K562 (cell line): ENCODE data around the gene ASMT. TPM values are rescaled to one million over a fixed set of nuclear protein-coding genes. Genes with fewer than 3 reads are reported as not detected.

ENCODE experiments used
- ATF7 ChIP-seq: fragments of 450-650 bp; IDR thresholded peaks from 2 replicates; pipeline ENCODE4 v1.7.1; 2014; ENCODE audit warnings: mild to moderate bottlenecking, moderate library complexity
- CEBPG ChIP-seq, 3 experiments: fragments of 200-800 bp in 1 of 3; sonication (Bioruptor generic) in 1 of 3; sonication (generic) in 1 of 3; formaldehyde crosslinking in 1 of 3; IDR thresholded peaks in 2 of 3; conservative IDR thresholded peaks in 1 of 3; 2 replicates each; pipeline versions ENCODE4 v1.6.1 to v1.8.0; 2016 to 2022; ENCODE audit warnings: missing compliant biosample characterization in 2 of 3, missing genetic modification characterization in 2 of 3, mild to moderate bottlenecking in 1 of 3, missing genetic modification reagents in 1 of 3
- KDM4B ChIP-seq, 2 experiments: fragments of 450-650 bp in 1 of 2; sonication (generic) in 1 of 2; IDR thresholded peaks; 2 replicates each; pipeline ENCODE4 v1.6.1; 2016 to 2017; ENCODE audit warnings: borderline replicate concordance in 2 of 2, antibody characterized with exemption in 1 of 2, low read depth in 1 of 2, mild to moderate bottlenecking in 1 of 2
- NRF1 ChIP-seq, 2 experiments: fragments of 450-650 bp; IDR thresholded peaks in 1 of 2; conservative IDR thresholded peaks in 1 of 2; 2 replicates each; pipeline ENCODE4 v1.6.1; 2014; ENCODE audit warnings: mild to moderate bottlenecking in 2 of 2
- PKNOX1 ChIP-seq: fragments of 450-650 bp; IDR thresholded peaks from 2 replicates; pipeline ENCODE4 v1.6.1; 2016
- PML ChIP-seq: IDR thresholded peaks from 2 replicates; pipeline ENCODE4 v1.6.1; 2012; ENCODE audit warnings: low read length, inconsistent platforms
- POLR2G ChIP-seq: fragments of 200-400 bp; formaldehyde crosslinking; IDR thresholded peaks from 2 replicates; pipeline ENCODE4 v1.6.1; 2017; ENCODE audit warnings: low read depth, mild to moderate bottlenecking, antibody characterized with exemption, low read length, moderate library complexity
- POLR2H ChIP-seq: IDR thresholded peaks from 2 replicates; pipeline ENCODE4 v1.6.1; 2016; ENCODE audit warnings: missing genetic modification characterization, low read depth, mild to moderate bottlenecking, control low read depth, missing compliant biosample characterization, moderate library complexity
- RBM39 ChIP-seq: fragments of 200-400 bp; formaldehyde crosslinking; optimal IDR thresholded peaks from 2 replicates; pipeline ENCODE3; 2018; ENCODE audit warnings: low read depth, low read length
- SP1 ChIP-seq: sonication (generic); formaldehyde crosslinking; IDR thresholded peaks from 2 replicates; pipeline ENCODE4 v1.8.1; 2022; ENCODE audit warnings: mild to moderate bottlenecking, missing genetic modification reagents
- polyA plus RNA-seq, 8 experiments: library from polyadenylated mRNA; depleted of rRNA in 4 of 8; stranded (reverse) in 5 of 8; unstranded in 3 of 8; fragments of >200 nt; fragmentation: Nextera tagmentation in 2 of 8; fragmentation: Illumina TruSeq in 1 of 8; extraction: Ambion mirVana in 2 of 8; extraction: Trizol in 1 of 8; gene quantifications; 2 replicates each; pipeline versions ENCODE4 v1.2.1 to v1.2.3, GENCODE V29; 2011 to 2014; ENCODE audit warnings: inconsistent platforms in 1 of 8, missing spikeins in 1 of 8
- total RNA-seq, 7 experiments: library from RNA; depleted of rRNA in 6 of 7; stranded (reverse); fragments of >200 nt in 6 of 7; fragmentation: Illumina TruSeq in 2 of 7; extraction: Trizol in 2 of 7; gene quantifications; 2 replicates each; pipeline versions ENCODE4 v1.2.1 to v1.2.3, GENCODE V29; 2011 to 2021; ENCODE audit warnings: low replicate concordance in 1 of 7
- TF ChIP-seq, protein P1 (sequence below), 2 experiments: IDR thresholded peaks; 2 replicates each; pipeline ENCODE4 v1.6.1; 2011; ENCODE audit warnings: borderline replicate concordance in 1 of 2, control low read depth in 1 of 2, low read depth in 1 of 2, low read length in 1 of 2, mild to moderate bottlenecking in 1 of 2, mixed read lengths in 1 of 2, moderate library complexity in 1 of 2; ENCODE audit not compliant: insufficient read depth in 1 of 2, insufficient read length in 1 of 2, poor library complexity in 1 of 2, severe bottlenecking in 1 of 2; ENCODE audit errors: extremely low read depth in 1 of 2
- TF ChIP-seq, protein P2 (sequence below), 2 experiments: fragments of 450-650 bp; conservative IDR thresholded peaks; 2 replicates each; pipeline ENCODE4 v1.6.1; 2017; ENCODE audit warnings: mild to moderate bottlenecking in 2 of 2, moderate library complexity in 2 of 2
- TF ChIP-seq, protein P3 (sequence below): fragments of 450-650 bp; IDR thresholded peaks from 2 replicates; pipeline ENCODE4 v1.6.1; 2016; ENCODE audit warnings: antibody characterized with exemption
- TF ChIP-seq, protein P4 (sequence below): fragments of 450-650 bp; IDR thresholded peaks from 2 replicates; pipeline ENCODE4 v1.6.1; 2016; ENCODE audit warnings: mild to moderate bottlenecking

The ASMT gene
- total and polyA plus RNA-seq, 9 of the 15 experiments (the other 6 are each of a cell fraction or from before 2014, with no cell fraction given), result 0.06 TPM; not detected in 8

DNA sequence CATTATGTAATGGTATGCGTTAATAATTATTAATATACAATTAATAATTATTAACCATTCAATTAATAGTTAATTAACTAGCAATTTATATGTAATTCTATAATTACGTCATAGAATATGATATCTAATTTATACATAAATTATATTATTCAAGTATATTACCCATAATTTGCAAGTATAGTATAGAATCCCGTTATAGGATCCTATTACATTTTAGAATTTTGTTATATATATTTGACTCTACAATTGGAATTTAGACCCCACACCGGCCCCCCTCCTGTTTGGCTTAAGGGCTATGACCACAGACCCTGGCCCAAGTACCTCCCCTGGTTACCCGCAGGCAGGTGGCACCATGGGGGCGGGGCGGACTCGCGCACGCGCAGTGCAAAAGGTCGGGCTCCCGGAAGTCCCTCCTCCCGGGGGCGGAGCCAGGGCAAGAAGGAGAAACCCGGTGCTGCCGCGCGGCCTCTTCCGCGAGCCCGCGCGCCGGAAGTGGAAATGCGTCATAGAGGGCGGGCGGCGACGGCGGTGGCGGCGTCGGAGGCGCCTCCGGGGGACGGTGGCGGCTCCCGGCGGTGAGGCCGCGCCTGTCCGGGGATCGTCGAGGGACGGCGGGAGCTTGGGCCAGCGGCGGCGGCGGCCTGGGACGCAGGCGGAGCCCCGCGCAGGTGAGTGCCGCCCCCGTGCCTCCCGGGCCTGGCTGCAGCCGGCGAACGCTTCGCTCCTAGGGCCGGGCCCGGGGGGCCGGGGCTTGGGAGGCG is 23.6 kb upstream of the ASMT start, which contains the start of gene AKAP17A (continued):
- TF ChIP-seq ATF7 (peak; percentile 57), SP1 (peak; percentile 51; the same call in 1 of the 2 replicates), POLR2H (tag) (0 out of 2 replicates have a peak, but pooled peaks have one; percentile 28), RBM39 (no peak), CEBPG (CRISPR knock-in tag; IDR thresholded peaks at IDR 0.05) (no peak), CEBPG (tag; conservative IDR thresholded peaks at IDR 0.05 in 1 of 2, IDR thresholded peaks at IDR 0.05 in 1 of 2) (0 out of 4 replicates have a peak, but pooled peaks of 1 of the 2 experiments have one; percentile 4), NRF1 (conservative IDR thresholded peaks at IDR 0.05 in 1 of 2, IDR thresholded peaks at IDR 0.05 in 1 of 2) (peak; percentile 95 to 96), KDM4B (IDR thresholded peaks at IDR 0.05; ENCODE audit: borderline replicate concordance in 2 of 2, low read depth in 1 of 2) (0 out of 4 replicates have a peak, but pooled peaks of 1 of the 2 experiments have one; percentile 44), POLR2G (peak; percentile 87), PML (0 out of 2 replicates have a peak, but pooled peaks have one; percentile 20), PKNOX1 (peak; percentile 6; the same call in 1 of the 2 replicates)
- TF ChIP-seq, protein P1, sequence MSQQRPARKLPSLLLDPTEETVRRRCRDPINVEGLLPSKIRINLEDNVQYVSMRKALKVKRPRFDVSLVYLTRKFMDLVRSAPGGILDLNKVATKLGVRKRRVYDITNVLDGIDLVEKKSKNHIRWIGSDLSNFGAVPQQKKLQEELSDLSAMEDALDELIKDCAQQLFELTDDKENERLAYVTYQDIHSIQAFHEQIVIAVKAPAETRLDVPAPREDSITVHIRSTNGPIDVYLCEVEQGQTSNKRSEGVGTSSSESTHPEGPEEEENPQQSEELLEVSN (IDR thresholded peaks at IDR 0.05; ENCODE audit: borderline replicate concordance in 1 of 2, extremely low read depth in 1 of 2, insufficient read depth in 1 of 2, insufficient read length in 1 of 2, low read depth in 1 of 2, low read length in 1 of 2, poor library complexity in 1 of 2, severe bottlenecking in 1 of 2), result peak; percentile 34 to 82
- TF ChIP-seq, protein P2, sequence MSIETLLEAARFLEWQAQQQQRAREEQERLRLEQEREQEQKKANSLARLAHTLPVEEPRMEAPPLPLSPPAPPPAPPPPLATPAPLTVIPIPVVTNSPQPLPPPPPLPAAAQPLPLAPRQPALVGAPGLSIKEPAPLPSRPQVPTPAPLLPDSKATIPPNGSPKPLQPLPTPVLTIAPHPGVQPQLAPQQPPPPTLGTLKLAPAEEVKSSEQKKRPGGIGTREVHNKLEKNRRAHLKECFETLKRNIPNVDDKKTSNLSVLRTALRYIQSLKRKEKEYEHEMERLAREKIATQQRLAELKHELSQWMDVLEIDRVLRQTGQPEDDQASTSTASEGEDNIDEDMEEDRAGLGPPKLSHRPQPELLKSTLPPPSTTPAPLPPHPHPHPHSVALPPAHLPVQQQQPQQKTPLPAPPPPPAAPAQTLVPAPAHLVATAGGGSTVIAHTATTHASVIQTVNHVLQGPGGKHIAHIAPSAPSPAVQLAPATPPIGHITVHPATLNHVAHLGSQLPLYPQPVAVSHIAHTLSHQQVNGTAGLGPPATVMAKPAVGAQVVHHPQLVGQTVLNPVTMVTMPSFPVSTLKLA (conservative IDR thresholded peaks at IDR 0.05), result peak in 1 of 2 experiments; percentile 49; a peak in 2 of 4 replicates
- TF ChIP-seq, protein P3, sequence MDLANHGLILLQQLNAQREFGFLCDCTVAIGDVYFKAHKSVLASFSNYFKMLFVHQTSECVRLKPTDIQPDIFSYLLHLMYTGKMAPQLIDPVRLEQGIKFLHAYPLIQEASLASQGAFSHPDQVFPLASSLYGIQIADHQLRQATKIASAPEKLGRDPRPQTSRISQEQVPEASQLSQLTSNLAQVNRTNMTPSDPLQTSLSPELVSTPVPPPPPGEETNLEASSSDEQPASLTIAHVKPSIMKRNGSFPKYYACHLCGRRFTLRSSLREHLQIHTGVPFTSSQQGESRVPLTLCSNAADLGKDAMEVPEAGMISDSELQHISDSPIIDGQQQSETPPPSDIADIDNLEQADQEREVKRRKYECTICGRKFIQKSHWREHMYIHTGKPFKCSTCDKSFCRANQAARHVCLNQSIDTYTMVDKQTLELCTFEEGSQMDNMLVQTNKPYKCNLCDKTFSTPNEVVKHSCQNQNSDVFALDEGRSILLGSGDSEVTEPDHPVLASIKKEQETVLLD, result peak; percentile 91
- TF ChIP-seq, protein P4, sequence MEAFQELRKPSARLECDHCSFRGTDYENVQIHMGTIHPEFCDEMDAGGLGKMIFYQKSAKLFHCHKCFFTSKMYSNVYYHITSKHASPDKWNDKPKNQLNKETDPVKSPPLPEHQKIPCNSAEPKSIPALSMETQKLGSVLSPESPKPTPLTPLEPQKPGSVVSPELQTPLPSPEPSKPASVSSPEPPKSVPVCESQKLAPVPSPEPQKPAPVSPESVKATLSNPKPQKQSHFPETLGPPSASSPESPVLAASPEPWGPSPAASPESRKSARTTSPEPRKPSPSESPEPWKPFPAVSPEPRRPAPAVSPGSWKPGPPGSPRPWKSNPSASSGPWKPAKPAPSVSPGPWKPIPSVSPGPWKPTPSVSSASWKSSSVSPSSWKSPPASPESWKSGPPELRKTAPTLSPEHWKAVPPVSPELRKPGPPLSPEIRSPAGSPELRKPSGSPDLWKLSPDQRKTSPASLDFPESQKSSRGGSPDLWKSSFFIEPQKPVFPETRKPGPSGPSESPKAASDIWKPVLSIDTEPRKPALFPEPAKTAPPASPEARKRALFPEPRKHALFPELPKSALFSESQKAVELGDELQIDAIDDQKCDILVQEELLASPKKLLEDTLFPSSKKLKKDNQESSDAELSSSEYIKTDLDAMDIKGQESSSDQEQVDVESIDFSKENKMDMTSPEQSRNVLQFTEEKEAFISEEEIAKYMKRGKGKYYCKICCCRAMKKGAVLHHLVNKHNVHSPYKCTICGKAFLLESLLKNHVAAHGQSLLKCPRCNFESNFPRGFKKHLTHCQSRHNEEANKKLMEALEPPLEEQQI, result no peak
